Parathyroid adenoma (tissue), 2 donors: ENCODE results near the gene MRPL10.

Source experiments
- H2AFZ ChIP-seq: fragments of 300-600 bp; sonication (generic); one replicate; pipeline ENCODE4 v1.7.0; 2017; ENCODE audit warnings: antibody characterized with exemption, mild to moderate bottlenecking
- H3K27ac ChIP-seq: fragments of 300-600 bp; sonication (generic); one replicate; pipeline ENCODE4 v1.7.0; 2017
- H3K27me3 ChIP-seq: fragments of 300-600 bp; sonication (generic); one replicate; pipeline ENCODE4 v1.7.0; 2017; ENCODE audit warnings: low read length; ENCODE audit not compliant: control insufficient read depth, insufficient read depth
- H3K36me3 ChIP-seq: fragments of 300-600 bp; sonication (generic); one replicate; pipeline ENCODE4 v1.7.0; 2017; ENCODE audit warnings: low read length; ENCODE audit not compliant: control insufficient read depth, insufficient read depth
- H3K4me1 ChIP-seq: fragments of 300-600 bp; sonication (generic); one replicate; pipeline ENCODE4 v1.7.0; 2017; ENCODE audit warnings: control low read depth
- H3K4me2 ChIP-seq: fragments of 300-600 bp; sonication (generic); one replicate; pipeline ENCODE4 v1.7.0; 2017; ENCODE audit warnings: low read length
- H3K4me3 ChIP-seq: fragments of 300-600 bp; sonication (generic); one replicate; pipeline ENCODE4 v1.7.0; 2017; ENCODE audit warnings: low read depth, low read length
- H3K79me2 ChIP-seq: fragments of 300-600 bp; sonication (generic); one replicate; pipeline ENCODE4 v1.7.0; 2017; ENCODE audit warnings: control low read depth
- H3K9ac ChIP-seq: fragments of 300-600 bp; sonication (generic); one replicate; pipeline ENCODE4 v1.7.0; 2017; ENCODE audit warnings: mild to moderate bottlenecking
- H3K9me3 ChIP-seq: fragments of 300-600 bp; sonication (generic); one replicate; pipeline ENCODE4 v1.7.0; 2017; ENCODE audit warnings: low read length; ENCODE audit not compliant: control insufficient read depth
- CTCF ChIP-seq: fragments of 300-600 bp; sonication (generic); IDR thresholded peaks from one replicate; pipeline ENCODE4 v1.7.0; 2017; ENCODE audit warnings: antibody characterized with exemption, mild to moderate bottlenecking
- donor health status: primary hyperparathyroidism.

Gene MRPL10

DNA sequence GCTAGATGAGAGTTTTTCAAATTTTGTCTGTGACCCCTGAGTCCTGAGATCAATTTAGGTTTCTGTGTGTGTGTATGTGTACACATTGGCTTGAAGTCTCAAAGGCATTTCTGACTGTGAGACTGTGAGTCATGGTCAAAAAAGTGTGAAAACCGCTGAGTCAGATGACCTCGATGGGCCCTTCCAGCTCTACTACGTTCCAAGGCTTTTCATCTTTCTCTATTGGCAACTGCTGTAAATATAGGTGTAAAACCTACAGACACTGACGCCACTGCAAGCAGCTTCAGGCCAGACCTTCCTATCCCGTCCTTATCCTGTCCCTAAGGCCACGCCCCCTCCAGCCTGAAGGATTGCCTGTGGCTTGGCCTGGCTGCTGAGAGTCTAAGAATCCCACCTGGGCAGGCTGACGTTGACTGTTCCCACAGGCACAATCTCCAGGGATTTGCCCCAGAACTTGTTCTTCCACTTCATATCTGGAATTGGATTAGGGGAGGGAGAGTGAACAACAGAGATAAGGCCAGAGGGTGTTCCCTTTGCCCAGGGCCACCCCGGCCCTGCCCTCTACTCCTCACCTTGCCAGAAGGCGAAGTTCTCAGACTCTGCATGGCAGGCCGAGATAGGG is 21.0 kb downstream of the MRPL10 start:
- Histone ChIP-seq H2AFZ (peak overlapping the region; percentile 29), H3K36me3 (no peaks in the 10 kb centered on the region), H3K27ac (no peak overlapping the region)

GRCh38 chr17:47808830-47809480 is 22.4 kb downstream of the MRPL10 start:
- TF ChIP-seq CTCF = no peak
- Histone ChIP-seq H3K4me1 (peaks cover 5% of the 10 kb centered on the region), H3K4me2 (no peak overlapping the region), H3K27ac (no peak overlapping the region), H3K4me3 (no peak overlapping the region), H3K9ac (no peak overlapping the region), H3K27me3 (no peaks in the 10 kb centered on the region), H3K36me3 (no peaks in the 10 kb centered on the region), H3K79me2 (no peaks in the 10 kb centered on the region), H3K9me3 (no peaks in the 10 kb centered on the region), H2AFZ (no peak overlapping the region)

More for the DNA sequence above, 21.0 kb downstream of the MRPL10 start:
- Histone ChIP-seq H3K79me2 (no peaks in the 10 kb centered on the region), H3K27me3 (no peaks in the 10 kb centered on the region), H3K9ac (no peak overlapping the region), H3K4me2 (no peak overlapping the region), H3K4me3 (no peak overlapping the region), H3K4me1 (peaks cover 5% of the 10 kb centered on the region), H3K9me3 (no peaks in the 10 kb centered on the region)
- no peak for TF ChIP-seq CTCF

DNA sequence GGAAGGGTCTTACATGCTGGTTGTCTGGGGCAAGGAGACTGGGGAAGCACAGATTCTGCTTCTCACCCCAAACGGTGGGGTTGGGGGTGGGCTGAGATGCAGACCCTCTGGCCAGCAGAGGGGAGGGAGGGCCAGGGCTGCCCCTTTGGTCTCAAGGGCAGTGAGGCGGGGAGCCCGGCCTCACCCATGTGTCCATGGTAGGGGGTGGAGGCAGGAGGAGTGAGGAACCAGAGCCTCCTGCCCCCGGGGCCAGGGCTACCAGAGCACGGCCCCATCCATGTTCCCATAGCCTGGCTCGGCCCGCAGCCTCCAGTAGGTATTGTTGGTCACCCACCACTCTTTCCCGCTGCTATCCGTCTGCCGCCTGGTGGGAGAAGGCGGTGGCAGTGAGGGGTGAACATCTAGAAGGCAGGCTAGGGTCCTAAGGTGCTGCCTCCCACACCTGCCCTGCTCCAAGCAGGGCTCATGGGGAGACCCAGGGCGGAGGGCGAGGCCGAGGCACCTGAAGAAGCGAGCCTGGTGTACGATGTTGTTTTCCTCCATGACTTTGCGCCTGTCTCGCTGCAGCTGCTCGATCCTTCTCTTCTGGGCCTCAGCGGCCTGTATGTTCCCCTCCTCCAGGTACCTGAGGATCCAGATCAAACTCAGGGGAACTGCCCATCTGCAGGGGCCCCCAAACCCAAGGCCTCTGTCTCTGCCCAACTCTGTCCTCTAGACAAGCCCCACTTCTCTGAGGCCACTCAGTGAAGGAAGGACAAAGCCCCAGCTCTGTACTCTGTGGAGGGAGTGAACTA is 23.1 kb downstream of the MRPL10 start:
- Histone ChIP-seq H3K27ac (no peak overlapping the region), H3K79me2 (no peaks in the 10 kb centered on the region), H3K4me2 (no peak overlapping the region), H2AFZ (no peak overlapping the region), H3K4me3 (no peak overlapping the region), H3K9me3 (no peaks in the 10 kb centered on the region), H3K4me1 (peaks cover 5% of the 10 kb centered on the region), H3K36me3 (no peaks in the 10 kb centered on the region), H3K9ac (no peak overlapping the region), H3K27me3 (no peaks in the 10 kb centered on the region)
- no peak for TF ChIP-seq CTCF

- Histone ChIP-seq H2AFZ (no peak overlapping the region), H3K9me3 (no peaks in the 10 kb centered on the region), H3K27me3 (no peaks in the 10 kb centered on the region), H3K9ac (no peak overlapping the region), H3K27ac (no peak overlapping the region), H3K4me3 (no peak overlapping the region), H3K79me2 (no peaks in the 10 kb centered on the region), H3K4me1 (peaks cover 5% of the 10 kb centered on the region), H3K4me2 (no peak overlapping the region), H3K36me3 (no peaks in the 10 kb centered on the region)
- no peak for TF ChIP-seq CTCF
Measured at GRCh38 chr17:47807421-47807820, 23.9 kb downstream of the MRPL10 start.
